Lower lobe of right lung (tissue), 2 donors: ENCODE results near the gene KRT80. TPM values are rescaled to one million over a fixed set of nuclear protein-coding genes. Genes with fewer than 3 reads are reported as not detected.

ENCODE experiments used
- ATAC-seq, 2 donors: fragments of 200-7000 bp; cut with Tn5 transposase; one replicate each; pipeline ENCODE4 v1.9.1; 2020 to 2022; ENCODE audit warnings: mild to moderate bottlenecking in 2 of 2, moderate library complexity in 2 of 2
- DNase-seq: peaks from one replicate; pipeline ENCODE4 v3.0.0-alpha.2; 2020
- H3K27ac ChIP-seq: fragments of 200-600 bp; one replicate; pipeline ENCODE4 v1.8.0; 2022
- H3K27me3 ChIP-seq: fragments of 200-600 bp; one replicate; pipeline ENCODE4 v1.8.0; 2022; ENCODE audit warnings: low read depth
- H3K36me3 ChIP-seq: fragments of 200-600 bp; one replicate; pipeline ENCODE4 v1.8.0; 2022; ENCODE audit warnings: mild to moderate bottlenecking
- H3K4me1 ChIP-seq: fragments of 200-600 bp; one replicate; pipeline ENCODE4 v1.8.0; 2022
- H3K4me3 ChIP-seq: fragments of 200-600 bp; one replicate; pipeline ENCODE4 v1.8.0; 2022; ENCODE audit warnings: mild to moderate bottlenecking
- H3K9me3 ChIP-seq: fragments of 200-600 bp; one replicate; pipeline ENCODE4 v1.8.0; 2022
- intact Hi-C: fragments of 100-400 bp; cut with DNase I; formaldehyde crosslinking; loops from one replicate; pipeline ENCODE4 v1.11.0; 2022
- total RNA-seq: library from RNA; stranded (reverse); fragmentation: NEBNext Ultra II Directional; extraction: Animal tissue kit (Norgen Biotek cat#: 25700); gene quantifications from one replicate; pipeline ENCODE4 v1.2.1, GENCODE V29; 2021
- TF ChIP-seq, protein P1 (sequence below): fragments of 200-600 bp; IDR thresholded peaks from one replicate; pipeline ENCODE4 v1.8.0; 2022; ENCODE audit warnings: antibody characterized with exemption, mild to moderate bottlenecking
- donor health status: DM: no; HTN: yes; CAD: no; lungs with severe emphysema.

KRT80 gene
- total RNA-seq, 1 donor from 2014 or later = 3.0 TPM

DNA sequence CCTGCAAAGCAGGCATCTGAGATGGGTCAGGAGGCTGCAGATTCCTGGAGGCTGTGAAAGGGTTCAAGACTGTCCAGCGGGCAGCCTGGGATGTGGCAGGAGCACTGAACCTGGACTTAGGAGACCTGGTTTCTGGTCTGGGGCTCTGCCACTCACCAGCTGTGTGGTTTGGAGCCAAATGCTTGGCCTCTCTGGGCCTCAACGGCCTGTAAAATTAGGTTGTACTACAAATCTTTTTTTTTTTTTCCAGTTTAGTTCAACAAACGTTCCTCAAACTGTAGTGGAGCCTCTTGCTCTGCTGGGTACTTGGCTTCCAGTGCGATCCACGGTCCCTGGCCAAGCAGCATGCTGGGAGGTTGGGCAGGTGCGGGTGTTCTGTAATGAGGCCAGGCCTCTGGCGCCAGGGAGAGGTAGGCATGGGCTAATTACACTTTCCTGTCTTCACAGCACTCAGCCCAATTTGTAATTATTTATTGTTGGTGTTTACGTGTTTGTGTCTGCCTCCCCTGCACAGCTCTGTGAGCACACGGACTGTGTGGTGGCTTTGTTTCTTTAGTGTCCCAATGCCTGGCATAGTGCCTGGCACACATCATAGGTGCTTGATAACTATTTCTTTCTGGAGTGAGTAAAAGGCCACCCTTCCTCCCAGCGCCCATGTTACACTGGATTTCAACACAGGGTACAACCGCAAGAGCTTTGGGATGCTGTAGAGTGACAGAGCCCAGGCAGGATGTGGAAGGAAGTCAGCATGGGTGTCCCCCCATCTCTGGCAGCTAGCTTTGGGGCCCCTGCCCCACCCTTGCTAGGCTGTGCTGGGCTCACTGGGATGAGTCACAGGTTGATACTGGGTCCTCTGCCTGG lies 5.8 kb upstream of the KRT80 start:
- intact Hi-C loops = no loop called here
- Histone ChIP-seq H3K27me3 (peaks cover 6% of the 10 kb centered on the region), H3K9me3 (no peaks in the 10 kb centered on the region), H3K4me1 (peaks cover 61% of the 10 kb centered on the region), H3K36me3 (no peaks in the 10 kb centered on the region), H3K4me3 (no peak overlapping the region), H3K27ac (peak overlapping the region; percentile 85)
- ATAC-seq = peak; percentile 73 to 86
- DNase-seq = peak; percentile 75
- TF ChIP-seq, protein P1, sequence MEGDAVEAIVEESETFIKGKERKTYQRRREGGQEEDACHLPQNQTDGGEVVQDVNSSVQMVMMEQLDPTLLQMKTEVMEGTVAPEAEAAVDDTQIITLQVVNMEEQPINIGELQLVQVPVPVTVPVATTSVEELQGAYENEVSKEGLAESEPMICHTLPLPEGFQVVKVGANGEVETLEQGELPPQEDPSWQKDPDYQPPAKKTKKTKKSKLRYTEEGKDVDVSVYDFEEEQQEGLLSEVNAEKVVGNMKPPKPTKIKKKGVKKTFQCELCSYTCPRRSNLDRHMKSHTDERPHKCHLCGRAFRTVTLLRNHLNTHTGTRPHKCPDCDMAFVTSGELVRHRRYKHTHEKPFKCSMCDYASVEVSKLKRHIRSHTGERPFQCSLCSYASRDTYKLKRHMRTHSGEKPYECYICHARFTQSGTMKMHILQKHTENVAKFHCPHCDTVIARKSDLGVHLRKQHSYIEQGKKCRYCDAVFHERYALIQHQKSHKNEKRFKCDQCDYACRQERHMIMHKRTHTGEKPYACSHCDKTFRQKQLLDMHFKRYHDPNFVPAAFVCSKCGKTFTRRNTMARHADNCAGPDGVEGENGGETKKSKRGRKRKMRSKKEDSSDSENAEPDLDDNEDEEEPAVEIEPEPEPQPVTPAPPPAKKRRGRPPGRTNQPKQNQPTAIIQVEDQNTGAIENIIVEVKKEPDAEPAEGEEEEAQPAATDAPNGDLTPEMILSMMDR = no peak

- H3K27me3 ChIP-seq = peaks cover 6% of the 10 kb centered on the region
- H3K4me1 ChIP-seq = peaks cover 70% of the 10 kb centered on the region
- no peaks in the 10 kb centered on the region for H3K9me3 ChIP-seq
- TF ChIP-seq, protein P1 = no peak
- H3K27ac ChIP-seq = peak overlapping the region; percentile 36
- no peak for ATAC-seq
- no peak overlapping the region for H3K4me3 ChIP-seq
- intact Hi-C loops = no loop called here
- no peaks in the 10 kb centered on the region for H3K36me3 ChIP-seq
- DNase-seq = no peak
These were observed 3.4 kb upstream of the KRT80 start for GRCh38 chr12:52195065-52195730.

GRCh38 chr12:52193991-52194390 lies 2.2 kb upstream of the KRT80 start:
- TF ChIP-seq, protein P1 = no peak
- intact Hi-C loops = no loop called here
- Histone ChIP-seq H3K27me3 (no peaks in the 10 kb centered on the region), H3K4me1 (peaks cover 67% of the 10 kb centered on the region), H3K36me3 (no peaks in the 10 kb centered on the region), H3K27ac (peak overlapping the region; percentile 54), H3K9me3 (no peaks in the 10 kb centered on the region), H3K4me3 (no peak overlapping the region)
- ATAC-seq = no peak
- DNase-seq = no peak

- DNase-seq = no peak
- TF ChIP-seq, protein P1 = no peak
- intact Hi-C loops = no loop called here
- H3K4me3 ChIP-seq = no peak overlapping the region
- H3K9me3 ChIP-seq = no peaks in the 10 kb centered on the region
- no peaks in the 10 kb centered on the region for H3K36me3 ChIP-seq
- peaks cover 66% of the 10 kb centered on the region for H3K4me1 ChIP-seq
- H3K27ac ChIP-seq = peak overlapping the region; percentile 54
- no peaks in the 10 kb centered on the region for H3K27me3 ChIP-seq
- no peak for ATAC-seq
These were observed 1.7 kb upstream of the KRT80 start for GRCh38 chr12:52193532-52193931.

DNA sequence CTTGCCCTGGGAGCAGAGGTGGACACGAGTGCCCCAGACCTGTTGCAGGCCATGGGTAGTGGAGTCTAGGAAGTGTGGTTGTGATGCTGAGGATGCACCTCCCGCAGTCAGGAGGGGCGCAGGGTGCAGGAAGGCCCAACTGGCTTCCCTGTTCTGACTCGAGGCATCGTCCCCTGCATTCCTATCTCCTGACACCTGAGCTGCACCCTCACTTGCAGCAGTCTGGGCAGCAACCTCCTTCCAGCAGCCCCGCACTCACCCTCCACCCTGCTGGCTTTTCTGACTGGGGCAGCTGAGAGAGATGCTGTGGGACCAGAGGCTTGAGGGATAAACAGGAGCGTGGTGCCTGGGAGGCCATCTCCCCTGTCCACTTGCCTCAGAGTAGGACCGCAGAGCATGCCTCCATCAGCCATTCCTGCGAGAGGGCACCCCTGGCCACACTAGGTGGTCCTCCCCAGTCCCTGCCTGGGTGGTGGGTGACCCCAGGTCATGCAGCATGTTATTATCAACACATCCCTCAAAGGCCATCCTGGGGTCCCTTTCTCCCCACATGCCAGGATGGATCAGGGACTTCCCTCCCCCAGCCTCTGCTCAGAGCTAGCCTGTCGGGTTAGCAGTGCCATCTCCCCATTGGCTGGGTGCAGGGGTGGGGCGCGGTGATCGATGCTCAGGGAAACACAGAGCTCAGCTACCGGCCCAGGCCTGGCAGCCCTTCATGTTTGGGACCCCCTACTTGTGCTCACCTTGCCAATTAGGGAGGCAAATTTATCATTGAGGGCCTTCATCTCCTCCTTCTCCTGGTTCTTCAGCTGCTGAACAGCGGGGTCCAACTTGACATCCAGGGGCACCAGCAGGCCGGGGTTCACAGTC lies 719 bp downstream of the KRT80 start:
- ATAC-seq (no peak), DNase-seq (no peak)
- intact Hi-C loops = no loop called here
- no peaks in the 10 kb centered on the region for H3K36me3 ChIP-seq
- H3K27me3 ChIP-seq = no peaks in the 10 kb centered on the region
- no peak overlapping the region for H3K4me3 ChIP-seq
- H3K9me3 ChIP-seq = no peaks in the 10 kb centered on the region
- H3K4me1 ChIP-seq = peaks cover 51% of the 10 kb centered on the region
- TF ChIP-seq, protein P1 = no peak
- peak overlapping the region; percentile 75 for H3K27ac ChIP-seq
